Ectodermal cell (in vitro differentiated cells): ENCODE measurements around the gene PPEF1.

Experiments used
- H3K27ac ChIP-seq: 2 replicates; pipeline ENCODE4 v1.7.0; 2013; ENCODE audit warnings: mild to moderate bottlenecking, low read depth, low read length; ENCODE audit not compliant: insufficient read depth, poor library complexity, severe bottlenecking
- H3K27me3 ChIP-seq: 2 replicates; pipeline ENCODE4 v1.7.0; 2013; ENCODE audit warnings: mild to moderate bottlenecking, low read length; ENCODE audit not compliant: insufficient read depth, control insufficient read depth, poor library complexity, severe bottlenecking
- H3K36me3 ChIP-seq: one replicate; pipeline ENCODE4 v1.7.0; 2013; ENCODE audit warnings: low read length; ENCODE audit not compliant: control insufficient read depth, insufficient read depth
- H3K4me1 ChIP-seq: one replicate; pipeline ENCODE4 v1.7.0; 2013; ENCODE audit warnings: low read length; ENCODE audit not compliant: control insufficient read depth, insufficient read depth
- H3K4me3 ChIP-seq: 2 replicates; pipeline ENCODE4 v1.7.0; 2013; ENCODE audit warnings: low read depth, low read length, control low read depth; ENCODE audit not compliant: insufficient read depth
- H3K9me3 ChIP-seq: 2 replicates; pipeline ENCODE4 v1.7.0; 2013; ENCODE audit warnings: mild to moderate bottlenecking, low read length, moderate library complexity; ENCODE audit not compliant: control insufficient read depth
- WGBS, 2 experiments: methylation state at CpG; one replicate each; pipeline ENCODE4 v1.1.7; 2013; ENCODE audit warnings: missing lambda C conversion rate in 2 of 2; 5-methylcytosine and 5-hydroxymethylcytosine counted together

The PPEF1 gene

DNA sequence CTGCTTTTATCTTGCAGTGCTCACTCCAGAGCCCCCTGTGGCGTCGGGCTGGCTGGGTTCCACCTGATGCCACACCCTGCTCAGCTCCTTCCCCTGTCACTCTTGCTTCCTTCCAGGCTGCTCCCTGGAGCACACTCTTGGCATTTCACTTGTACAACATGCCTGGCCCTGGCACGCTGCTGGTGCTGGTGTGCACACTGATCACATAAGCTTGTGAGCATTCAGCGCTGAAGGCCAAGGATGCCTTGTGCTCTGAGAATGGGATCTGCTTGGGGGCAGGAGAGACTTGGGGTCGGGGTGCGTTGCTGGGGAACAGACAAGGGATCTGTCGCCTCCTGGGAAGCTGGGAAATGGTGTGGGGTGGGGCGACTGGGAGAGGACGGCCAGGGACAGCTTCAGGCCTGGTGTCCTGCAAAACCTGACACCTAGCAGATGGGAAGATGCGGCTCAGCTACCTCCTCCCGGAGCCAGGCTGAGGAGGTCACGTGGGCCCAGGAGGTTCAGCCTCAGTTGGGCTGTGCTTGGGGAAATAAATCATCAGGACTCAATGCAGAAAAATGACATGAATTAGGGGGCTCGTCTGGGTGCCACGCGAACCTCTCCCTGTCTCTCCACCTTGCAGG is 167.9 kb downstream of the PPEF1 start:
- WGBS, 2 experiments: 84 to 86% methylated on average over 15 of the region's 15 CpGs

DNA sequence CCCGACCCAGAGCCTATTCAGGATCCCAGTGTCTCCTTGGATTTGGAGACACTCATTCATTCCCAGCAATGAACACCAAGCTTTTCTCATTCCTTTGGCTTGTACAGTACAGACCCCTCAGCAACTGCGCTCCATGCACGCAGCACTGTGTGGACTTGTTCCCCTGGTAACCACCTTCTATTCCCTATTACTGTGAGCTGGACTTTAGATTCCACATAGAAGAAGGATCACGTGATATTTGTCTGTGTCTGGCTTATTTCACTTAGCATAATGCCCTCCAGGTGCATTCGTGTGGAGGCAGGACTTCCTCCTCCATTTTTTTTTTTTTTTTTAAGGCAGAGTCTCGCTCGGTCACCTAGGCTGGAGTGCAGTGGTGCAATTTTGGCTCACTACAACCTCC is 170.0 kb downstream of the PPEF1 start:
- Histone ChIP-seq H3K4me3 (no peak overlapping the region), H3K9me3 (no peaks in the 10 kb centered on the region), H3K27ac (no peak overlapping the region), H3K4me1 (no peaks in the 10 kb centered on the region), H3K27me3 (no peaks in the 10 kb centered on the region), H3K36me3 (no peaks in the 10 kb centered on the region)
- 91 to 93% methylated on average over 7 of the region's 7 CpGs for WGBS, 2 experiments

More for the DNA sequence above, 167.9 kb downstream of the PPEF1 start:
- Histone ChIP-seq H3K27me3 (no peaks in the 10 kb centered on the region), H3K27ac (no peak overlapping the region), H3K9me3 (no peaks in the 10 kb centered on the region), H3K4me3 (no peak overlapping the region), H3K36me3 (no peaks in the 10 kb centered on the region), H3K4me1 (no peaks in the 10 kb centered on the region)
